ENCODE results near the gene PON3.

DNA sequence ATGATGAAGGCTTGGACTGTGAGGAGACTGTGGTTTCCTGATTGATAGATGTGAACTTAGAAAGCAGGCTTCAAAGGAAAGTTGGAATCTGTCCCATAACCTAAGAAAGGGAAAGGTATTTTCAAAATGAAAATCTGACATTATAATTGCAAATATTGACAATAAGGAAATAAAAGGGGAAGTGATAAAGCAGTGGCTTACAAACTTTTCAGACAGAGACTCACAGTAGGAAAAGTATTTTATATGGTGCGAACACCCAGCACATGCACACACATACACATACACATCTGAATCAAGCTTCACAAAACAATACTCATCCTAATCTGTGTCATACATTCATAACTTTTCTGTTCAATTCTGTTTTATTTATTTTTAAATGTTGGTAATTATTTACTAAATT lies 76.6 kb downstream of the PON3 start:
- no peak for TF ChIP-seq EZH2phosphoT487 (IDR thresholded peaks at IDR 0.05; ENCODE audit: borderline replicate concordance, low read length)
- TF ChIP-seq, protein P1, sequence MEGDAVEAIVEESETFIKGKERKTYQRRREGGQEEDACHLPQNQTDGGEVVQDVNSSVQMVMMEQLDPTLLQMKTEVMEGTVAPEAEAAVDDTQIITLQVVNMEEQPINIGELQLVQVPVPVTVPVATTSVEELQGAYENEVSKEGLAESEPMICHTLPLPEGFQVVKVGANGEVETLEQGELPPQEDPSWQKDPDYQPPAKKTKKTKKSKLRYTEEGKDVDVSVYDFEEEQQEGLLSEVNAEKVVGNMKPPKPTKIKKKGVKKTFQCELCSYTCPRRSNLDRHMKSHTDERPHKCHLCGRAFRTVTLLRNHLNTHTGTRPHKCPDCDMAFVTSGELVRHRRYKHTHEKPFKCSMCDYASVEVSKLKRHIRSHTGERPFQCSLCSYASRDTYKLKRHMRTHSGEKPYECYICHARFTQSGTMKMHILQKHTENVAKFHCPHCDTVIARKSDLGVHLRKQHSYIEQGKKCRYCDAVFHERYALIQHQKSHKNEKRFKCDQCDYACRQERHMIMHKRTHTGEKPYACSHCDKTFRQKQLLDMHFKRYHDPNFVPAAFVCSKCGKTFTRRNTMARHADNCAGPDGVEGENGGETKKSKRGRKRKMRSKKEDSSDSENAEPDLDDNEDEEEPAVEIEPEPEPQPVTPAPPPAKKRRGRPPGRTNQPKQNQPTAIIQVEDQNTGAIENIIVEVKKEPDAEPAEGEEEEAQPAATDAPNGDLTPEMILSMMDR (conservative IDR thresholded peaks at IDR 0.05; ENCODE audit: low read depth, low read length): no peak
